DMS 273 treated with DMSO at 0.1 percent for 48 hours (cell line): ENCODE results near the gene CARD11.
A peak's percentile ranks its signal among the peaks of the same experiment; 100 is the strongest.
"Not testable (repeated sequence)": the region's sequence is repeated elsewhere in the genome, so short reads cannot be mapped to it uniquely, and the experiment has no call there.

Source experiments
- DNase-seq: peaks from one replicate; lab custom pipeline; 2025; lab: John Stamatoyannopoulos, UW

Gene CARD11

DNA sequence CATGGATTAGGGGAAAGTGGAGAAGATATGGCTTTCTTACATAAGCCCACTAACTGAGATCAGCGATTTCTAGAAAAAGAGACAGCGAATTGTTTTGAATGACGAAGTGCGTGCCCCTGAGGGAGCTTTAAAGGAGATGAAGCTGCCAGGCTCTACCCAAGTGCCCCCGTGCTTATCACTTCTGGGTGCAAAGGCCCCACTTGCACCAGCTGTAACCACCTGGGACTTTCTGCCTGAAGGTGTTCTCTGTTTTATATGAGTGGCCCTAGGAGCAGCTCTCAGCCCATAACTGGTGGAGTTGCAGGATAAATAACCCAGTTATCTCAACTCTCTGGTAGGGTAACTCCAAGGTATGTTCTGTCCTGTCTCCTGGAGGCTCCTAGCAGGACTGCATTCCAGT, 20.4 kb upstream of the CARD11 start:
- no peak for DNase-seq

DNA sequence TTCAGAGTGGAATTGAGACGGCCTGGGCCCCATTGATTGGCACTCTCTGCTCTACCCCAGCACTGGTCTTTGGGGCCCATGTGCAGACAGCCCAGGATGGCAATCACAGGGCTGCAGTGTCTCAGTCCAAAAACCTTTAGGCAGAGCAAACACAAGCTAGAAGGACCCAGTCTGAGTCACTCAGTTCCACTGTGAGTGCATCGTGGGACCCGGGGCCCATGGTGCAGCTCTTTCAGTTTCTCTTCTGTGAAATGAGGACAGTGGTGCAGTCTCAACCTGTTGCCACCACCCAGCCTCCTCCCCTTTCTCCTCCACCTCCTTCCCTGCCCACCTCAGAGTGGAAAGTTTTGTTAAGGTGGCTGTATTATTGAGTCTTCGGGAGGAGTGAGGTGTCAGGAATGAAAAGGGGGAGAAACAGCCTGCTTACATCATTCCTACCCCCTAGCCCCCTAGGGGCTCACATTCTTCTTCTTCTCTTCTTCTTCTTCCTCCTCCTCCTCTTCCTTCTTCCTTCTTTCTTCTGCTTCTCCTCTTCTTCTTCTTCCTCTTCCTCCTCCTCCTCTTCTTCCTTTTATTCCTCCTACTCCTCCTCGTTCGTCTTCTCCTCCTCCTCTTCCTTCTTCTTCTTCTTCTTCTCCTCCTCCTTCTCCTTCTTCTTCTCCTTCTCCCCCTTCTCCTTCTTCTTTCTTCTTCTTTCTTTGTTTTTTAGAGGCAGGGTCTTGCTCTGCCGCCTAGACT, 19.5 kb upstream of the CARD11 start:
- no peak for DNase-seq

DNA sequence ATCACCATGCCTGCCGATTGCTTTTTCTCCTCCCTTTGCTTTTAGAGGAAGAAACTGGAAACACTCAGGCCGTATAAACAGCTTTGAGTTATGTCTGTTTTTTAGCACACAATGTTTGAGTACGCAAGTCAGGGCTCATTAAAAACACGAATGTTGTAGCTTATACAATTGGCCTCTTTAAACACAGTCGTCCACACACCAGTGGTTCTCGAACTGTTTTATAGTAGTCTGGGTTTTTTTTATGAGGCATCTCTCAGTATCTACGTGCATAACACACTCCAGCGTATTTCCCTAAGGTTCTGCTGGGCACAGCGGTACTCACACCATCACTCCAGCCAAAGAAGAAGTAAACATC, 13.4 kb upstream of the CARD11 start:
- DNase-seq: no peak

DNA sequence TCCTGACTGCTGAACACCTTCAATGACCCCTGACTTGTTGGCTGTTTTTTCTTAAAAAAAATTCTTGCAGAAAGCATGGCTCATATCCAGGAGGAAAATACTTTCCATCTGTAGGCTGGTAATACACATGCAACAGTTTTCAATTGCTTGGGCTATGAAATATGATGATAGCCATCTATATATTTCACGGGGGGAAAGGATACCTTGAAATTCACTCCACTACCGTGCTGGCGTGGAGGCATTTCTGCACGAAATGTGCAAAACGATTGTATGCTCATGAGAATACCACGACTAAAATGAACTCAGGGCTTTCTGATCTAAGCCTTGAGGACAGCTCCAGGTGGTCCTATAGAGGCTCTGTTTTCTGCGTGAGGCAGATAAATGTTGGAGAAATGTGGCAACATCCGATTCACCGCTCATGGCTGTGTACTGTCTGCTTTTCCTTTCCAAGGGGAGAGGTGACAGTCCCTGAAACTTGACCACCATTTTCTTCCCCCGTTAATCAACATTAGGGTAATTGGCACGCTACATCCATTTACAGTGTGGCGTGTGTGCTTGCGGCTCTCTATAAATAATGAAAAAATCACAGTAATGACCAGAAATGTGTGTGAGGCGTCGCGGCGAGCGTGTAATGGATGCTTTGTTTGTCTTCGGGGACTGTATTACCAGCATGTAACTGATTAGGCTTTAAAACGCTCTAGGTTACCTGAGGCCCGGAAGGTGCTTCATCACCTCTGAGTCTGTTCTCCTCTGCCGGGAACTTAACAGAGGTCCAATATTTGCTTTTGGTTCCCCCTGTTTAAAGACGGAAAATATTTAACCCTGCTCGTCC, 12.8 kb upstream of the CARD11 start:
- DNase-seq: no peak

DNA sequence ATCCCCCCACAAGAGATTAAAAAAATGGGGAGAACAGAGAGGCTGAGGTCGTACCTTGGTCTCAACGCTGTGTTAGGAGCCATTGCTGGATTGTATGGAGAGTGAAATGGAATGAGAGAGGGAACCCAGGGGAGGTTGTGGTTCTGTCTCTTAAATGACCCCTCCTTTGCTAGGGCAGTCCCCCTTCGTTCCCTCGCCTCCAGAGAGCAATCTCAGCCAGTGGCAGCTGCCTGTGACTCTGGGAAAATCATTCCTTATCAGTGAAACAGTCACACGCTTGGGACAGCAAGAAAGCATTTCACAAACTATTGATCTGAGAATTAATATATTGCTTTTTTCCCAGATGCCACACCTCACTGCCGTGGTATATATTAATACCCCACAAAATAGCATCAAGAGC, 12.0 kb upstream of the CARD11 start:
- no peak for DNase-seq

DNA sequence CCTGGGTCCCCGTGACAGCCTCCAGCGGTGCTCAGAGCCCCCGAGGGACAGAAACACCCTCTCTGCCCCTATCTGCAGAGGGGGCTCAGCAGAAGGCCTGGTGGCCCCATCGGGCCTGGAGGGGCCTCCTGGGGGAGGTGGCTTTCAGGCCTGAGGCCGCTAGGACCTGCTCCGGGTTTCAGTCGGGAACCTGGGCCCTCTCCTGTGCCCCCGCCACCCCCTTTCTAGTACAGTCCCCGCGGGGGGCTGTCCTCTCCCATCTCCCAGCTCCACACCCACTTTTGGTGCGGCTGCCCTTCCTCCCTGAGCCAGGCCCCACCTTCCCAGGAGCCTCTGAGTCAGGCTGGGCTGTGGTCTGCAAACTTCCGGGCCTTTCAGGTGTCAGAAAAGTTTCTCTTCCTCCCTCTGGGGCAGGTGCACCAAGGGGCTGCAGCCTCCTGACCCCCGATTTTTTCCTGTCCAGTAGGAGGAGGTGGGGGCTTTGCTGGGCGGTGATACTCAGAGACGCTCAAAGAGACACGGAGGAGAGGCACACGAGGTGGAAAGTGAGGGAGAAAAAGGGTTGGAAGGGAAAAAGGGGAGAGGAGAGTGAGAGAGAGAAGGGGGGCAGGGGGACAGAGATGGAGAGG, 692 bp downstream of the CARD11 start:
- no peak for DNase-seq

DNA sequence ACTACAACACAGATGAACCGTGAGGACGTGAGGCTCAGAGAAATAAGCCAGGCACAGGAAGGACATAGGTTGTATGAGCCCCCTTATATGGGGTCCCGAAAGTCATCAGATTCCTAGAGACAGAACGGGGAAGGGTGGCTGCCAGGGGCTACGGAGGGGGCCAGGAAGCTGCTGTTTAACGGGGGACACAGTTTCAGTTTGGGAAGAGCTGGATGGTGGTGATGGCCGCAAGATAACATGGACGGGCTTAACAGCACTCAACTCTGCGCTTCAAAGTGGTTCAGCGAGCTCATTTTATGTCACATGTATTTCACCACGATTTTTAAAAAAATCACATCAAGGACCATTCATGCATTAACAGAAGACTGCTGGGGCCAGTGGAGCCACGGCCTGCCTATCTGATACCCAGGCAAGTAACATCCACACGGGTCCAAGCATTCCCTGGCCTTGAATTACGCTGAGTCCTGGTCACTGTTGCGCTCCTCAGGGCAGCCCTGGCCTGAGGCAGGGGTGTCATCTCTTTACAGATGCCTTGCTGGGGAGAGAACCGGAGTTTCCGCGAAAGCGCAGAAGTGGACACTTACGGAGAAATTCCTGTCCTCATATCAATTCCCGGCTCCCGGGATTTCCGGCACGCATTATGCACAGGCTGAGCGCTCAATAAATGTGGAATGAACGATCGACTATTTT, 1.5 kb downstream of the CARD11 start:
- no peak for DNase-seq

DNA sequence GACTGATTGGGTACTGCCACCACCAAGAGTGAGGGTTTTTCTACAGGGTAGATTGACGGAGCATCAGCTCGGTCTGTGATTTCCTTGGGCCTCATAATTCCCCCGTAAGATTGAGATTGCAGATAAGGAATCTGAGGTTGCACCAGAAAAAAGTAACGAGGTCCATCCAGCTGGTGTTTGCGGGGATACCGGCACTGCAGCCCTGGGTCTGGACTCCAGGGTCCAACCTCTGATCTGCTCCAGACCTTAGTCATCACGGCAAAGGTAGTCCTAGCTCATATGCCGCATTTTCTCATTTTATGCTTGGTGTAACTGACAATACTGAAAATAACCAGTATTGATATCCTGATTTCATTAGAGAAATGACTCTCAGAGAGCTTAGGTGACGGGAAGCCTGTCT, 3.9 kb downstream of the CARD11 start:
- no peak for DNase-seq

DNA sequence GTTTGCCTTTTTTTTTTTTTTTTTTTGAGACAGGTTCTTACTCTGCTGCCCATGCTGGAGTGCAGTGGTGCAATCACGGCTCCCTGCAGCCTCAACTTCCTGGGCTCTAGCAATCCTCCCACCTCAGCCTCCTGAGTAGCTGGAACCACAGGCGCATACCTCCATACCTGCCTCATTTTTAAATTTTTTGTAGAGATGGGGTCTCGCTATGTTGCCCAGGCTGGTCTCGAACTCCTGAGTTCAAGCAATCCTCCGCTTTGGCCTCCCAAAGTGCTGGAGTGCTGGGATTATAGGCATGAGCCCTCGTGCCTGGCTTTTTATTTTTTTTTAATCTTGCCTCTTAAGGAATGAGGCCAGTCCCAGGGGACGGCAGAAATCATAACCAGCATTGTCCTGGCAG, 5.7 kb downstream of the CARD11 start:
- DNase-seq: not testable (repeated sequence)

DNA sequence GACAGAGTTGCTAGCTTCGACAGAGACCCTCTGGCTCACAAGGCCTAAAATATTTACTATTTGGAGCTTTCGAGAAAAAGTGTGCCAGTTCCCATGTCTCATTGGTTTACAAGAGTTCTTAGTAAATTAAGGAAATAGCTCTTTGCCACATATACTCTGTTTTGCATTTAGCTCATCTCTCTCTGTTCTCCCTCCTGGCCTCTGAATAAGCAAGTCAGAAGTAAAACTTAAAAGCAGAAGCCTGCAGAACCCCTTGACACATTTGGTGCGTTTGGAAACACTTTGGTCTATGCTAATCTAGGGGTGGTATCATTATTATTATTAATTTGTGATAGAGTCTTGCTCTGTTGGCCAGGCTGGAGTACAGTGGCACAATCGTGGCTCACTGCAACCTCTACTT, 6.4 kb downstream of the CARD11 start:
- DNase-seq: no peak

DNA sequence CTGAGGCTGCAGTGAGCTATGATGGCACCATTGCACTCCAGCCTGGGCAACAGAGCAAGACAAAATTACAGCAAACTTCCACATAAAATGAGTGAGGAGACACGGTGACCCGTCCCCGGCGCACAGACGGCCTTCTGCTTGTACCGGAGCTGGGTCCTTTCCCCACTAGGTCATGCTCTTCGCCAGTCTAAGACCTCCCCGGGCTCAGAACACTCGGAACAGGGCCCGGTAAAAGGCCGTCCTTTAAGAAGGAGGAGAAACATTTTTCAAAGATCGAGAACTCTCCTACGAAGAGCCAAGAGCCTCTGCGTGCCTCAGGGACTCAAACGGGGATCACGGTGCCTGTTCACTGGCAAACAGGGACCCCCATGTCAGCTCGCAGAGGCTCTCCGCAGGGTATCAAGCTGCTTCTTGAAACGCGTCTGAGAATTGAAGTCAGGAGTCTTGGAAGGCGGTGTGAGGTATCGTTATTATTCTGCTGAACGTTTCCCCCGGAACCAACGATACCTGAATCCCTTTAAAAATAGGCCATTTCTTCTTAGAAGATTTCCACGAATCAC, 9.0 kb downstream of the CARD11 start:
- no peak for DNase-seq

DNA sequence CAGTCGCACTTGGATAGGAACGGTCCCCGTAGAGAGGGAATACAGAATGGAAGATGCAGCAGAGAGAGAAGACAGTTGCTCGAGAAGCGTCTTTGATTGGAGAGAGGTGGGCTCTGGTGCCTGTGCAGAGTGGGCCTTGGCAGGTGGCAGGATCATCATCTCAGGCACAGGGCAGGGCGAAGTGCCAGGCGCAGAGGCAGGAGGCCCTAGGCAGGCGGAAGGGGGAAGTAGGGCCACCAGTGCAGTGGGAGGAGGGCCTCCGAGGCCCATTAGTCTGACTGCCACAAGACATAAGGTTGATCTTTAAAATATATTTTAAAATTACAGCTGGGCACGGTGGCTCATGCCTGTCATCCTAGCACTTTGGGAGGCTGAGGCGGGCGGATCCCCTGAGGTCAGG, 10.1 kb downstream of the CARD11 start:
- DNase-seq: no peak

DNA sequence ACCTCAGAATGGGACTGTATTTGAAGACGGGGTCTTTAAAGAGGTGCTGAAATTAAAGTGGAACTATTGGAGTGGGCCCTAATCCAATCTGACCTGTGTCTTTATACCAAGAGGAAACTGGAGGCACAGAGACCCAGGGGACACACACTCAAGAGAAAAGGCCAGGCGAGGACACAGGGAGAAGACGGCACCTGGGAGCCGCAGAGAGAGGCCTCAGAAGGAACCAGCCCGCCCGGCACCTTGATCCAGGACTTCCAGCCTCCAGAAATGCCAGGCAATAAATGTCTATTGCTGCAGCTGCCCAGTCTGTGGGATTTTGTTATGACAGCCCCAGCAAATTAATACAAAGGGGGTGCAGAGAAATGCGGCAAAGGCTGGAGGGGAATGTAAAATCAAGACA, 10.5 kb downstream of the CARD11 start:
- DNase-seq: no peak

DNA sequence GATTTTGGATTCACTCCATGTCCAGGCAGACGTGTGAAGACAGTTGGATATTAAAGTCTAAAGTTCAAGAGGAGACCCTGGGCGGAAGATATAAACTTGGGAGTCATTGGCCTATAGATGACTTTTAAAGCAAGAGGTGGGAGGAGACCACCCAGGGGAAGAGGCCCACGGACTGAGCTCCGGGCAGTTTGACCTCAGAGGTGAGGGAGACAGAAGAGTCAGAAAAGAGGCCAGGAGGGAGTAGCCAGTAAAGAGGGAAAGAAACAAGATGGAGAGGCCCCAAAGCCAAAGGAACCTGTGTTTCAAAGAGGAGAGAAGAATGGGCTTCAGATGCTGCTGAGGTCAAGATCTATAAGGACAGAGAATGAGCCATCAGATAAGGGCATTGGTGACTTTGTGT, 11.4 kb downstream of the CARD11 start:
- no peak for DNase-seq

DNA sequence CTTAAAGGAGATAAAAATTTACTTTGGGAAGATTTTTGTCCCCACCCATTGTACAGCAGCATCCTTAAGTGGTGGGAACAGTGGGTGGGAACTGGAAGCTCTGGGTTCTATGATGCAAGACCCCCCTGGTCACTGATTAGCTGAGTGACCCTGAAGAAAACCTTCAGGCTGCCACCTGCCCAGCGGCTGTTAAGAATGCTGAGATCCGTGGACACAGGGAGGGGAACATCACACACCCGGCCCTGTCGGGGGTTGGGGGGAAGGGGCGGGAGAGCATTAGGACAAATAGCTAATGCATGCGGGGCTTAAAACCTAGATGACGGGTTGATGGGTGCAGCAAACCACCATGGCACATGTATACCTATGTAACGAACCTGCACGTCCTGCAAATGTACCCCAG, 14.5 kb downstream of the CARD11 start:
- DNase-seq: no peak

DNA sequence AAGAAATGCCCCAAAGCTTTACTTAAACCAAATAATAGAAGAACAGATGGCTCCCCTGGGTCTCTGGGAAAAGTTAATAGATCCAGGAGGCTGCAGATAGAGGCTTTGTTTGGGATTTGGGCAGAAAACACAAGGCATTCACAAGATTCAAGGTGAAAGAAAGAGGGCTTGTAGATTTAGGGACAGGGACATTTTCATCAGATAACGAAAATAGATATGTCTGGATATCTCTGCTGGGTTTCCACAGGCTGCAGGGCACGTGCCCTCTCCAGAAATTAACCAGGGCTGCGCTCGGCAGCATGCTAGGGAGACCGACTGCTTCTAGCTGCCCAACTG, 14.9 kb downstream of the CARD11 start:
- peak; percentile 40 for DNase-seq

DNA sequence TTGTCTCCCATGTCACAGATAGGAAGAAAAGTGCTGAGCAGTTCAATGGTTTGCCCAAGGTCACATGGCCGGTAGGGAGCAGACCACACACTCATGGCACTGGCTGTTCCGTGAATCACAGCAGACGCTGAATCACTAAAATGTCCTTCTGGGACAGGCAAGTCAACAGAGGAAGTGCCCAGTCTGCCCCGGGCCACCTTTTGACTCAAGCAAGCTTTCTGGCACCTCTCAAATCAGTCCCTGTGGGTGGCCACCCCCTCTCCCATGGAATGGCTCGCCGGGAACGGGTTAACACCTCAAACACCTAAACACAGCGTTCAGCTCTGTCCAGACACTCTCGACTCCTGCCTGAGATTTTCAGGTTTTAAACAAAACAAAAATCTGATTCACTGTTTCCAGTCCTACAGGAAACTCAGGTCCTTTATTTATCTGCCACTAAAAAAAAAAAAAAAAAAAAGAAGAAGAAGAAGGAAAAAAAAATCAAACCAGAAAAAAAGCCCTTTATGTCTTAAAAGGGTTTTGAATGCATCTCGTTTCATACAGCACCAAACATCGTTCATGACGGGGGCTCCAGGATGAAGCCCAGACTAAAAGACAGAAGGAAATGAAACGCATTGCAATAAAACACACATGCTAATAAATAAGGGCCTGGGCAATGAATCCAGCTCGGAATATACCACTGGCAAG, 15.5 kb downstream of the CARD11 start:
- no peak for DNase-seq

DNA sequence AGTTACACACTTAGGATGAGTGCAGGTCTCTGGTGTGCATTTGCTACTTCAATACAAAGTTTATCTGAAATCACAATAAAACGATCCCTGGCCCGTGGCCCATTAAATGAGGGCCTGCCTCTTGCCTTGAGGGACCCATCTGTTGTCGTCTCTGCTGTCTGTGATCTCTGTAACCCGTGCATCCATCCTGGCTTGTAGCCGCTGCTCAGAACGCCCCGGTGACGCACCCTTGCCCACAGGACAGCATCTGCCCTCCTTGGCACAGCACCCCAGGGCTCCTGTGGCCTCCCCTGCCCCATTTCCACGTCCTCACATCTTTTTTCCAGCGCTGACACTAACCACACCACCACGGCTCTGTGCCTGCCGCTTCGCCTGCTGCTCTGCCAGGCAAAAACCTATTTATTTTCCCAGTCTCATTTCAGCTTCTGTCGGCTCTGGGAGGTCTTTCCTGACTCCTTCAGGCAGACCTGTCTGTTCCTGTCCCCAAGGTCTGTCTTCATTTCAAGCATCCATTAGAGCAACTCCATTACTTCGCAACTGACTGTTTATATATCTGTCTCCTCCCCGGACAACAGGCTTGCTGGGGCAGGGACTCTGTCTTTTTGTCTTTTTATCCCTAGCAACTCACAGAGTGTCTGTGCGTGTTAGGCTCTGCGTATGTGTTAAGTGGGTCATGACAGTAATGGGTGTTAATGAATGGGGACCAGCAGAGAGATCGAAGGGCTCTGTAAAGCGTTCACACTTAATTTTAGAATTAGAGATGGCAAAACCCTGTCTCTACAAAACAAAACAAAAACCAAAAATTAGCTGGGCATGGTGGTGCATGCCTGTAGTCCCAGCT, 16.4 kb downstream of the CARD11 start:
- peak; percentile 78 for DNase-seq

DNA sequence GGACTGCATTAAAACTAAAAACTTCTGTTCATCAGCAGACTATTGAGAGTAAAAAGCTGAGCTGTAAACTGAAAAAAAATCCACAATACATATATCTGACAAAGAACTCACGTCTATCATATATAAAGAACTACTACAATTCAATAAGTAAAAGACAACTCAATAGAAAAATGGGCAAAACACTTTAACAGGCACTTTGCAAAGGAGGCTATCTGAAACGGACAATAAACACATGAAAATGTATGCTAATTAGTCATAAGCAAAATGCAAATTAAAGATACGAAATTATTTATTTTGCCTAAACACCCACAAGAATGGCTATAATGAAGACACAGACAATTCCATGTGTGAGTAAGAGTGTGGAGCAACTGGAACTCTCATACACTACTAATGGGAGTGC, 18.1 kb downstream of the CARD11 start:
- no peak for DNase-seq

DNA sequence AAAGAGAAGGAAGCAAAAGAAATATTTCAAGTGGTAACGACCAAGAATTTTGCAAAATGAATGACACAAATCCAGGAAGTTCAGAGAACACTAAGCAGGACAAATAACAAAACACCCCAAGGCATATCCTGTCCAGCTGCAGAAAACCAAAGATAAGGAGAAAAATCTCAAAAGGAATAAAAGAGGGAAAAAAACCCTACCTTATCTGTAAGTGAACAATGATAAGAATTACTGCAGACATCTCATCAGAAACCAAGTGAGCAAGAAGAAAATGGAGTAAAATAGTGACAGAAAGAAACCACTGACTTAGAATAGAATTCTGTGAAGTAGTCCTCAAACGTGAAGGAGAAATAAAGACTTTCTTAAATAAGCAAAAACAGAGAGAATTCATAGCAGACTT, 21.8 kb downstream of the CARD11 start:
- DNase-seq: no peak

DNA sequence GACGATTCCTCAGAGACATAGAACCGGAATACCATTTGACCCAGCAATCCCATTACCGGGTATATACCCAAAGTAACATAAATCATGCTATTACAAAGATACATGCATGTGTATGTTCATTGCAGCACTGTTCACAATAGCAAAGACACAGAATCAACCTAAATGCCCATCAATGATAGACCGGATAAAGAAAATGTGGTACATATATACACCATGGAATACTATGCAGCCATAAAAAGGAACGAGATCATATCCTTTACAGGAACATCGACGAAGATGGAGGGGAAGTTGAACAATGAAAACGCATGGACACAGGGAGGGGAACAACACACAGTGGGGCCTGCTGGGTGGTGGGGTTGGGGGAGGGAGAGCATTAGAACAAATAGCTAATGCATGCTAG, 22.4 kb downstream of the CARD11 start:
- DNase-seq: not testable (repeated sequence)
